ENCODE measurements around the gene MUC15. TPM values are rescaled to one million over a fixed set of nuclear protein-coding genes. Genes with fewer than 3 reads are reported as not detected.

Gene MUC15
- total and polyA plus RNA-seq, 2 of the 4 experiments (the other 2 are of a cell fraction), result not detected

DNA sequence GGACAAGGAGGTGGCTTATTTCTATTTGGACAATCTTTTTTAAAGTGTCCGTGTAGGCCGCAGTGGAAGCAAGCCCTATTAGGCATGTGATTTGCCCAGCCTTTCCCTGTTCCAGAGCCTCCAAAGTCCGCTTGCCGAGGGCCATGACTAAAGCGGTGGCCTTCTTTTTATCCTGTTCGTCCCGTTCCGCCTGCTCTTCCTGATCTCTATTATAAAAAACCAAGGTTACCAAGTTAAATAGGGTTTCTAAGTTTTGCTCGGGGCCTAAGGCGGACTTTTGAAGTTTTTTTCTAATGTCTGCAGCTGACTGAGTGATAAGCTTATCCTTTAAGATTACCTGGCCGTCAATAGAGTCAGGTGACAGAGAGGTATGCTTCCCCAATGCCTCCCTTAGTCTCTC is 21.6 kb upstream of the MUC15 start:
- no TSS peak for BruUV-seq (replicated peaks)
- no peak overlapping the region for H2BK5ac ChIP-seq (ENCODE audit: low read depth, low read length, poor library complexity, severe bottlenecking)
- H3K4me1 ChIP-seq (ENCODE audit: control insufficient read depth, insufficient read depth, low read length), result no peaks in the 10 kb centered on the region
- H3K4me3 ChIP-seq (ENCODE audit: insufficient read depth, low read depth, low read length), result no peak overlapping the region
- H2AK9ac ChIP-seq (replicated peaks; ENCODE audit: low read depth, low read length, poor library complexity), result no peak overlapping the region
- no peak overlapping the region for H3K4ac ChIP-seq (ENCODE audit: low read depth, low read length)
- H3K27me3 ChIP-seq (ENCODE audit: control insufficient read depth, insufficient read depth, low read length), result no peaks in the 10 kb centered on the region
- H3K27ac ChIP-seq (ENCODE audit: insufficient read depth, low read length), result no peak overlapping the region
- ATAC-seq (ENCODE audit: low read depth) (no peak), DNase-seq (no peak)
- H4K5ac ChIP-seq (ENCODE audit: low read depth, low read length), result no peak overlapping the region
- no peak overlapping the region for H4K91ac ChIP-seq (ENCODE audit: insufficient read depth, low read depth, low read length)
- ChIA-PET POLR2A (ENCODE audit: unreplicated experiment) (no interaction called here), CTCF (no interaction called here)
- H3K18ac ChIP-seq (ENCODE audit: low read depth, low read length), result no peak overlapping the region
- WGBS, 2 experiments (ENCODE audit: extremely low coverage in 2 of 2, insufficient read length in 1 of 2), result no CpG with 5 or more reads among the region's 11 CpGs
- no peaks in the 10 kb centered on the region for H4K20me1 ChIP-seq (ENCODE audit: insufficient read depth, low read length)
- no peak overlapping the region for H3K4me2 ChIP-seq (ENCODE audit: low read depth, low read length)
- no peaks in the 10 kb centered on the region for H3K9me1 ChIP-seq (ENCODE audit: insufficient read depth, low read length)
- intact Hi-C loops (cut with micrococcal nuclease) (no loop called here), in situ Hi-C loops (cut with MboI; ENCODE audit: low sequenced_read_pairs) (no loop called here), dilution Hi-C loops (cut with HindIII; ENCODE audit: low sequenced_read_pairs, unreplicated experiment) (no loop called here)
- H3K36me3 ChIP-seq (ENCODE audit: control insufficient read depth, insufficient read depth, low read length), result no peaks in the 10 kb centered on the region
- H2AK5ac ChIP-seq (ENCODE audit: low read depth, low read length), result no peak overlapping the region
- TF ChIP-seq CHD1 (IDR thresholded peaks at IDR 0.05; ENCODE audit: low read depth, low read length), result no peak
- no peak for TF ChIP-seq MXI1 (IDR thresholded peaks at IDR 0.05; ENCODE audit: borderline replicate concordance, low read depth, low read length)
- TF ChIP-seq BHLHE40 (IDR thresholded peaks at IDR 0.05; ENCODE audit: low read depth, low read length), result no peak
- no peak for TF ChIP-seq RAD21 (IDR thresholded peaks at IDR 0.05; ENCODE audit: low read length)
- TF ChIP-seq SMC3 (IDR thresholded peaks at IDR 0.05; ENCODE audit: low read depth, low read length), result no peak
- TF ChIP-seq MAFK (IDR thresholded peaks at IDR 0.05; ENCODE audit: low read depth, low read length), result no peak
- no peak for TF ChIP-seq CEBPB (IDR thresholded peaks at IDR 0.05; ENCODE audit: low read depth, low read length)
- TF ChIP-seq POLR2A (IDR thresholded peaks at IDR 0.05; ENCODE audit: low read depth, low read length), result no peak
- no peak for TF ChIP-seq RCOR1 (IDR thresholded peaks at IDR 0.05; ENCODE audit: insufficient replicate concordance, low read length)
- no peak for TF ChIP-seq FOS (IDR thresholded peaks at IDR 0.05; ENCODE audit: low read depth, low read length)
- no peak for TF ChIP-seq MAZ (IDR thresholded peaks at IDR 0.05; ENCODE audit: borderline replicate concordance, low read depth, low read length)
- TF ChIP-seq, protein P1, sequence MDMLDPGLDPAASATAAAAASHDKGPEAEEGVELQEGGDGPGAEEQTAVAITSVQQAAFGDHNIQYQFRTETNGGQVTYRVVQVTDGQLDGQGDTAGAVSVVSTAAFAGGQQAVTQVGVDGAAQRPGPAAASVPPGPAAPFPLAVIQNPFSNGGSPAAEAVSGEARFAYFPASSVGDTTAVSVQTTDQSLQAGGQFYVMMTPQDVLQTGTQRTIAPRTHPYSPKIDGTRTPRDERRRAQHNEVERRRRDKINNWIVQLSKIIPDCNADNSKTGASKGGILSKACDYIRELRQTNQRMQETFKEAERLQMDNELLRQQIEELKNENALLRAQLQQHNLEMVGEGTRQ (IDR thresholded peaks at IDR 0.05; ENCODE audit: low read depth, low read length), result no peak
- no peaks in the 10 kb centered on the region for H3K79me1 ChIP-seq (ENCODE audit: low read depth in 1 of 2, low read length in 2 of 2)
- no peak overlapping the region for H3K9ac ChIP-seq (ENCODE audit: low read depth, low read length)
- no peak overlapping the region for H2BK15ac ChIP-seq (ENCODE audit: low read depth, low read length)
- H2BK20ac ChIP-seq (ENCODE audit: low read depth, low read length), result no peak overlapping the region
- H3K23ac ChIP-seq (ENCODE audit: low read depth, low read length), result no peak overlapping the region
- no peaks in the 10 kb centered on the region for H3K9me3 ChIP-seq (ENCODE audit: control insufficient read depth, insufficient read depth, low read length)
- no peak overlapping the region for H3K56ac ChIP-seq (ENCODE audit: extremely low read depth, insufficient read depth, low read length)
- H3K14ac ChIP-seq (replicated peaks; ENCODE audit: low read depth, low read length), result no peak overlapping the region
- H2BK120ac ChIP-seq (ENCODE audit: low read depth, low read length), result no peak overlapping the region
- H4K8ac ChIP-seq (ENCODE audit: low read depth in 2 of 2, low read length in 2 of 2), result no peak overlapping the region
- H2AFZ ChIP-seq (replicated peaks; ENCODE audit: low read length, poor library complexity), result no peak overlapping the region

Data from IMR-90 (cell line).